Ishikawa (cell line): ENCODE data around the gene FER.

Source experiments
- CEBPB ChIP-seq: IDR thresholded peaks from 2 replicates; pipeline ENCODE4 v1.6.1; 2012
- CREB1 ChIP-seq: IDR thresholded peaks from 2 replicates; pipeline ENCODE4 v1.6.1; 2012; ENCODE audit warnings: low read depth
- EGR1 ChIP-seq: IDR thresholded peaks from 2 replicates; pipeline ENCODE4 v1.6.1; 2012
- EP300 ChIP-seq: IDR thresholded peaks from 2 replicates; pipeline ENCODE4 v1.6.1; 2012; ENCODE audit warnings: borderline replicate concordance
- FOXM1 ChIP-seq: IDR thresholded peaks from 2 replicates; pipeline ENCODE4 v1.6.1; 2012; ENCODE audit warnings: low read depth, borderline replicate concordance
- MAX ChIP-seq: IDR thresholded peaks from 2 replicates; pipeline ENCODE4 v1.6.1; 2012
- NFIC ChIP-seq: IDR thresholded peaks from 2 replicates; pipeline ENCODE4 v1.6.1; 2012
- RAD21 ChIP-seq: IDR thresholded peaks from 2 replicates; pipeline ENCODE4 v1.6.1; 2012; ENCODE audit warnings: low read depth
- REST ChIP-seq: IDR thresholded peaks from 2 replicates; pipeline ENCODE4 v1.6.1; 2012; ENCODE audit warnings: low read depth, mild to moderate bottlenecking
- TAF1 ChIP-seq: IDR thresholded peaks from 2 replicates; pipeline ENCODE4 v1.6.1; 2012; ENCODE audit warnings: low read depth, mild to moderate bottlenecking
- TCF12 ChIP-seq: IDR thresholded peaks from 2 replicates; pipeline ENCODE4 v1.6.1; 2012; ENCODE audit warnings: low read depth
- TEAD4 ChIP-seq: IDR thresholded peaks from 2 replicates; pipeline ENCODE4 v1.6.1; 2012
- USF1 ChIP-seq: IDR thresholded peaks from 2 replicates; pipeline ENCODE4 v1.6.1; 2012
- YY1 ChIP-seq: IDR thresholded peaks from 2 replicates; pipeline ENCODE4 v1.6.1; 2012; ENCODE audit warnings: low read depth
- ZBTB7A ChIP-seq: IDR thresholded peaks from 2 replicates; pipeline ENCODE4 v1.6.1; 2012; ENCODE audit warnings: low read depth

Gene FER

GRCh38 chr5:109111680-109112079 lies 364.0 kb downstream of the FER start:
- no peak for TF ChIP-seq EGR1
- no peak for TF ChIP-seq FOXM1
- no peak for TF ChIP-seq CEBPB
- no peak for TF ChIP-seq ZBTB7A
- no peak for TF ChIP-seq MAX
- no peak for TF ChIP-seq TEAD4
- no peak for TF ChIP-seq TCF12
- TF ChIP-seq NFIC, result no peak

GRCh38 chr5:109113608-109114007 lies 365.9 kb downstream of the FER start:
- TF ChIP-seq TEAD4 (no peak), USF1 (no peak), RAD21 (no peak), CEBPB (no peak), FOXM1 (no peak), TCF12 (no peak), ZBTB7A (no peak), CREB1 (no peak), YY1 (no peak), EGR1 (no peak), REST (no peak), NFIC (no peak), TAF1 (no peak), EP300 (no peak), MAX (no peak)

- TF ChIP-seq USF1 (no peak), TEAD4 (no peak), TCF12 (no peak), YY1 (no peak), REST (no peak), EP300 (no peak), NFIC (no peak), EGR1 (no peak)
These were observed 373.5 kb downstream of the FER start for GRCh38 chr5:109121225-109121624.

GRCh38 chr5:109125755-109126429 lies 378.2 kb downstream of the FER start:
- TF ChIP-seq TAF1, result no peak

GRCh38 chr5:109126481-109126880 lies 378.8 kb downstream of the FER start:
- TF ChIP-seq CEBPB (no peak), USF1 (no peak), EGR1 (no peak), TCF12 (no peak), CREB1 (no peak), EP300 (no peak)

- TF ChIP-seq TEAD4 (no peak), REST (no peak)
These were observed 389.2 kb downstream of the FER start for GRCh38 chr5:109136906-109137305.
